Lower leg skin (tissue), 3 donors: ENCODE results near the gene ADGRG3.

Experiments used
- POLR2A ChIP-seq, 2 donors: fragments of 450-650 bp; IDR thresholded peaks; one replicate each; pipeline ENCODE4 v1.6.1; 2016 to 2017; ENCODE audit warnings: antibody characterized with exemption in 2 of 2, mild to moderate bottlenecking in 1 of 2, moderate library complexity in 1 of 2
- TF ChIP-seq, protein P1 (sequence below), 3 donors: fragments of 450-650 bp; IDR thresholded peaks; one replicate each; pipeline ENCODE4 v1.5.1; 2016; ENCODE audit warnings: antibody characterized with exemption in 3 of 3, mild to moderate bottlenecking in 3 of 3, moderate library complexity in 2 of 3

DNA sequence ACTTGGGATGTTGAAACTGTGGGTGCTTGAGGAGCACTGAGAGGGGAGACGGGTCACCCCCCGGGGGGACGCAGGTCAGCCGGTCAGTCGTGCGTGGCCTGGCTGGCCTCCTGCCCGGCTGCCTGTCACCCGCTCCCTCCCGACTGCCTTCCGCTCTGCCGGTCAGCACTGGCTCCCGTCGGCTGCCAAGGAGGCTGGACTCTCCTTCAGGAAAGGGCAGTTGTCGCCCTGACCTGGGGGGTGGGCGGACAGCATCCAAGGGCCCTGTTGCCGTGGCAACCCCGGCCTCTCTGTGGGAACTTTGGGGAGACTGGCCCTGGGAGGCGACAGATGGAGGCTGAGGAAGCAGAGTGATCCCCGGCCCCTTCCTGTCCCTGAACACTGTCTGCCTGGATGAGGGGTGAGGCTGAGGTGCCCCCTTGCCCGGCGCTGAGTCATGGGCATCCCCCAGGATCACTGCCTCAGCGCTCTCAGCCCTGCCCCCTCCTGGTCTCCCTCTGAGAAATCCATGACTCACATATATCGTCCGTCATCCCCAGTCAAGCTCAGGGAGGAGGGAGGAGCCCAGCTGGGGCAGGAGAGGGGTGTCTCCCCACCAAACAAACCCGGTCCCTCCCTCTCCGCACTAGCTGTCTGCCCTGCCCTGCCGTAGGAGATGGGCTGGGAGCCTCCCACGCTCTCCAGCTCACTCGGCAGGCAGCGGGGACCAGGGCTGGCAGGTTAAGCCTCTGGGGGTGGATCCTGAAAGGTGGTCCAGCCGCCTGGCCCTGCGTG lies 39.9 kb upstream of the ADGRG3 start, which contains the start of gene ADGRG1:
- no peak for TF ChIP-seq POLR2A (IDR thresholded peaks at IDR 0.05)
- TF ChIP-seq, protein P1, sequence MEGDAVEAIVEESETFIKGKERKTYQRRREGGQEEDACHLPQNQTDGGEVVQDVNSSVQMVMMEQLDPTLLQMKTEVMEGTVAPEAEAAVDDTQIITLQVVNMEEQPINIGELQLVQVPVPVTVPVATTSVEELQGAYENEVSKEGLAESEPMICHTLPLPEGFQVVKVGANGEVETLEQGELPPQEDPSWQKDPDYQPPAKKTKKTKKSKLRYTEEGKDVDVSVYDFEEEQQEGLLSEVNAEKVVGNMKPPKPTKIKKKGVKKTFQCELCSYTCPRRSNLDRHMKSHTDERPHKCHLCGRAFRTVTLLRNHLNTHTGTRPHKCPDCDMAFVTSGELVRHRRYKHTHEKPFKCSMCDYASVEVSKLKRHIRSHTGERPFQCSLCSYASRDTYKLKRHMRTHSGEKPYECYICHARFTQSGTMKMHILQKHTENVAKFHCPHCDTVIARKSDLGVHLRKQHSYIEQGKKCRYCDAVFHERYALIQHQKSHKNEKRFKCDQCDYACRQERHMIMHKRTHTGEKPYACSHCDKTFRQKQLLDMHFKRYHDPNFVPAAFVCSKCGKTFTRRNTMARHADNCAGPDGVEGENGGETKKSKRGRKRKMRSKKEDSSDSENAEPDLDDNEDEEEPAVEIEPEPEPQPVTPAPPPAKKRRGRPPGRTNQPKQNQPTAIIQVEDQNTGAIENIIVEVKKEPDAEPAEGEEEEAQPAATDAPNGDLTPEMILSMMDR (IDR thresholded peaks at IDR 0.05) = no peak
